Glomerular visceral epithelial cell (primary cell): ENCODE data around the gene FLVCR1.

Experiments
- DNase-seq: peaks from one replicate; pipeline ENCODE4 v3.0.0-alpha.2; 2016; ENCODE audit errors: extremely low spot score

The FLVCR1 gene

DNA sequence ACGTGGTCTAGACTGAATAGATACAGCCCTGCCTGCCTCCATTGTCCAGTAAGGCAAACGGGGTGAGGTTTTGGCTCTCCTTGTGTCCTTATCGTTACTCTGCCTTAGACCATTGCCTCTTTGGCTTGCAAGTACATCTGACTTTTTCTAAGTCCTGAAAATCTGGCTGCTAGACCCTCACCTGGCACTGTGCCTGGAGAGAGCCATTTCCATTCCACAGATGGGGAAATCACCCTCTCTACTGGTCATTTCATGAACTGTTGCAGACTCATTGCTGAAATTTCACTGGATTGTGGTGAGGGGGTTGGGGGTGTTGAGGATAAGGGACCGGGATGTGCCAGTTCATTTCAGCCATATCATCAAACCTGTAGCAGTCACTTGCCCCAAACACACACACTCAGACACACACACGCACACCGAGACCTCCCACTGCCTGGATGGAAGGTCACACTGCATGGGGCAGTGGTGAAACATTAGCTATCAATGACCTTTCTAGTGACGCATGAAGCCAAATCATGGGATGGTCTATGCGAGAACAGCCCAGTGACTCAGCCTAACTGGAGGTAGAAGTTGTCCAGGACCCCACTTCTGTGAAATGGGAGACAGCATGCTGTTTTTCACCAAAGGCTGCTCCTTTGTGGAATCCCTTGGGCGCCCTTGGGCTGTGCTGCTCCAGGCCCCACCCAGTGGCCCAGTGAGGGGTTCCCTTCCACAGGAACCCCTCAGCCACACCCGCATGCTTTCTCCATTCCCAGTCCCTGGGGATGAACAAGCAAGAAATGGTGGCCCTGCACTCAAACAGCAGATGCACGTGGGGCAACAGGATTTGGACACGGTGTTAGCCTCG, 57.4 kb downstream of the FLVCR1 start:
- peak; percentile 25 for DNase-seq

DNA sequence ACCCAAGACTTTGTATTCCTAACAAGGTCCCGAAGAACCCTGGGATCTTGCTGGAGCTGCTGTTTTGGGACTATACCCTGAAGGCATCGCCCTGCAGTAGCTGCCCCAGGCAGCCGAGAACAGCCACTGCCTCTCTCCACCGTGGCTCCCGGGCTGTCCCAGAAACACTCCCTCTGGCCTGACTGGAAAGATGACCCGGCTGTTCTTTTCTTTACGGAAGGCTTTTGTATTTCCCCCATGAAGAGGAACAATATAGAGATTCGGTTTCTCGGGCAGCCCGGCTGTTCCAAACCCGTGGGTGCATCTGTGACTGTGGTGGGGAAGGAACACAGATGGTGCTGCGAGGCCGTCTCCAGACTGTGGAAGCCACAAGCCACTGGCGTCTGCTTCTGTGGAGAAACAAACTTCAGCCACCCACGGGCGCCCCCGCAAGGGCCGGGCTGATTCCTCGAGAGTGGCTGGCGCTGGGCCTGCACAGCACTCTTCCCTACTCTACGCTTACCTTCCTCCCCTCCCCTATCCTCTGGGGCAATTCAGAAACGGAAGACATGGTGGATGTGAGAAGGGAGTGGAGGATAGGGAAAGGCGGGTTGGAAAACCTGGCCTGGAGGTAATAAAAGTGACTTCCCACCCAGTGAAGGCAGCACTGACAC, 58.5 kb downstream of the FLVCR1 start:
- no peak for DNase-seq

DNA sequence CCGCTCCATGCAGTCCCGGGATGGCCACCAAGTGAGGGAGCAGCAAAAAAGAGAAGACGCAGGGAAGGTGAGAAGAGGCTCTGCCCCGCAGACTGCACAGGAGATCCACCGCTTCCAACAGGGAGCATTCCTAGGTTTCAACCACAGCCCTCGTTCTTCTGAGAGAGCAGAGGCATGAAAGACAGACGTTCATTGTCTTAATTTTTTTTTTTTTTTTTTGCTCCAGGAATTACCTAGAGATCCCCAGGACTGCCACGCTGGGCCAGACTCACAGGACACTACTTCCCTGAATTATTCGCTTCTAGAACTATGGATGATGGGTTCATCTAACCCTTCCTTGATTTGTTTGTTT, 59.0 kb downstream of the FLVCR1 start:
- no peak for DNase-seq

DNA sequence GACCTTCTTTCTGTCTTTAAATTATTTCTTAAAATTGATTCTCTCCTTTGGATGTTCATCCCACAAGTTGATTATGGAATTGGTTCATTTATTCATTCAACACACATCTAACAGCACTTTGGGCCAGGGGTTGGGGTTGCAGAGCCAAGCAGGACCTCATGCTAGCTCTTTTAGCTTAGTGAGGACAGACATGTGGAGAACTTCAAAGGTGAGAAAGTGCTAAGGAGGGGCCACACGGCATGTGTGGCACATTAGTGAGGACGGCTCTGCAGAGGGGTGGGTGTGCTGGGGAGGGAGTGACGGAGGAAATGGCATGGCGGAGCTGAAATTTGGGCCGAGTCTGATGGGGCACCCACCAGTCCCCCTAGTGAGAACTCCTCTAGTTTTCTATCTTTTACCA, 59.8 kb downstream of the FLVCR1 start:
- DNase-seq, result no peak

DNA sequence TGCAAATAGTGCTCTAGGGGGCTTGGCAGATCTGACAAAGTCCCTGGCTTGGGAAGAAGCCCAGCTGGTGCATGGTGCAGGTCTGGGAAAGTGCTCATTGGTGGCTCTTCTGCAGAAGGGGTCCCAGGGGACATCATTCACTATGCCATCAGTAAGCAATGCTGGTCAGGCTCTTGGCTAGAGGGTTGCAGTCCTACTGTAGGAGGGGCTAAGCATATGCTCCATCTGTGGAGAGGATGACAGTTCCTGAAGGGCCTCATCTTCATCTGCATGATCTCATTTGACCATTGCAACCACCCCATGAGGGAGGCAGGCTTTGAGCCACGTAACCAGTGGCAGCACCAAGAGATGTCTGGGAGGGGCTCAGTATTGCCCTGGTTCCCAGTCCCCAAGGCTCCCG, 60.7 kb downstream of the FLVCR1 start:
- no peak for DNase-seq

DNA sequence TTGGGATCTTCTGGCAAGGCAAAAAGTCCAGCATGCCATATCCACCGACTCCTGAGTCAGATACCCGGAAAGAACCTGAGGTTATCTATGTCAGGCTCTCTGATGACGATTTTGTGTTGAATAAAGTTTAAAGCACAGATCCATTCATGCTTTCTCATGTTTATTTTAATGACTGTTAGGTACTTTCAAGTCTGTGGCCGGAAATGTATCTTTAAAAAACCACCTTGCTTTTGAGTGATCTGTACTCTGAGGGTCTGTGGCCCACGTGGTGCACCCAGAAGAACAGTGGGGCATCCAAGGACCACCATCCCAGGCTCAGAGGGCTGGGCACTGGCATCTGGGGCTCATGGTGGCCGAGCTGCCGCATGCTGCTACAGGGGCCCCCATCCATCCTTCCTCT, 62.2 kb downstream of the FLVCR1 start:
- no peak for DNase-seq

DNA sequence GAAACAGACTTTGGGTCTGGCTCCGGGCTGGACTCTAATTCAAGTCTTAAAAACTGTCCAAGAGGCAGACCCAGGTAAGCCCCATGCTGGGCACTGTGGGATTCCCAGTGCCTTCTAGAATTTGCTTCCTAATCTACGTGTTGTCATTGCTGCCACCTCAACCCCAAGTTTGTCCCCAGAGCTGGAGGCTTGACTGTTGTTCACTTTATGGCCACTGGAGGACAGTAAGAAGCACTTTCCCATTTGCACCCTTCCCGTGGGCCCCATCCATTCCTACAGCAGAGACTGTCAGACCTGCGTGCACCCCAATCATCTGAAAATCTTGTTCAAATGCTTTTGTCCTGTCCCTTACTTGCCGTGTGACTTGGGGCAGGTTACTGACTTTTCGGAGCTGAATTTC, 62.8 kb downstream of the FLVCR1 start:
- no peak for DNase-seq

DNA sequence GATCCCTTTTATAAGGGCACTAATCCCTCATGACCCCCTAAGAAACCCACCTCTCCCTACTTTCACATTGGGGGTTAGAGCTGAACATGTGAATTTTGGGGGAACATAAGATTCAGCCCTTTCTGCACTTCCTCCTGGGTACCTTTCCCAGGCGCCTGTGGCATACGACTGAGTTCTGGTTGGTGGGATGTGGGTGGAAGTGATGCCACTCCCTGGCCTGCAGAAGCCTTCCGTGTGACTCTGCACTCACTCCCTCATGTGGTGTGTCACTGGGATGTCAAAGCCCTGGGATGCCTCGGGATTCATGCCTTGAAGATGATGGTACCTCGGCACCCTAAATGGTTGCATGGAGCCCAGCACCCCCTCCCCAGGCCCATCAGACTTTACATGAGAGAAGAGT, 63.9 kb downstream of the FLVCR1 start:
- DNase-seq, result no peak

DNA sequence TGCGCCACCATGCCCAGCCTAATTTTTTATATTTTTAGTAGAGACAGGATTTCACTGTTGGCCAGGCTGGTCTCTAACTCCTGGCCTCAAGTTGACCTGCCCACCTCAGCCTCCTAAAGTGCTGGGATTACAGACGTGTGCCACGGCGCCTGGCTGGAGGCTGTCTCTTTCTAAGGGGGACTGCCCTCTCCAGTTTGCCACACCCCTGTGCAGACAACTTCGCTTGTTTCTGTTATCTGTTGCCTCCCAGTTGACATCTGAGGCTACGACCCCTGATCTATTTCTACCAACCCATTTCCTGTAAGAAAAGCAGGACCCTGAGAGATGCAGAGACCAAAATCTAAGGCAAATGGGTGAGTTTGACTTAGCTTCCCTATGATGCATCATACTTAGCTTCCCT, 68.3 kb downstream of the FLVCR1 start:
- no peak for DNase-seq

DNA sequence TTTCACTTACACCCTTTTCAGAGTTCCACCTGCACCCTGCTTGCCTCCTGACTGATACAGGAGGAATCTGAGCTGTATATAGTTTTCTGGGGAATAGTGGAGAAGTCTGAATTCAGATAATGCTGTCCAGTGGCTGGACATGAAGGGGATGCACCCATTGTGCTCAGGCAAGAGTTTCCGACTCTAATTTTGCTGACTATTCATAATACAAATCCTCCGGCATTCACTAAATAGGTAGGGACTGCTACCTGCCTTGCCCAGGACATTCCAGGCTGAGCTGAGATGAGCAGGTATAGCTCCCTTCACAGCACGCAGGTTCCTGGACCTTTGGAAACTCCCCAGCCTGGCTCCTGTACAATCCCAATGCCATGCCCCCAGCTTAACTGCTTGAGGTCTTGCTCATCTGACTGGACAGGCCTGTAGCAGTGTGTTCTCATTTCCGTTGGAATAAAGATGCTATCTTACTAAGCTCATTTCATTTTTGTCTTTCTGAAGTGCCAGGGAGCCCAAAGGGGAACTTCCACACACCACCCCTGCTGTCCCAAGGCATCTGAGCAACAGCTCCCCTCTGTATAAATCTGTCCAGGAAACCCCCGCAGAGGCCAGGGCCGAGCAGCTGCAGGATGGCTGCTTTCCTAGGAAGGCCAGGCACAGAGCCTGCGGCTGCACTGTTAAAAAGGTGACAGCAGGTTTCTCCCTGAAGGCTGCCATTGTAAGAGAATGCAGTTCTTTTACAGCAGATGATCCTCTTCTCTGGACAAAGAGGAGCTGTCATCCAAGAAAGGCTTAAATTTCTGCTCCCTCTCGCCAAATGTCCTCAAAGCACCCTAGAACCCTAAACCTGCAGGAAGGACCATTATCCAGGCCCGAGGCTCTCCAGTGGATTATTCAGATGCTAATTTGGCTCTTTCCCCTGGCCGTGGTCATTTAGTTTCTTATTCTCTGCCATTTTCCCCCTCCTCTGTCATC, 70.5 kb downstream of the FLVCR1 start:
- no peak for DNase-seq

DNA sequence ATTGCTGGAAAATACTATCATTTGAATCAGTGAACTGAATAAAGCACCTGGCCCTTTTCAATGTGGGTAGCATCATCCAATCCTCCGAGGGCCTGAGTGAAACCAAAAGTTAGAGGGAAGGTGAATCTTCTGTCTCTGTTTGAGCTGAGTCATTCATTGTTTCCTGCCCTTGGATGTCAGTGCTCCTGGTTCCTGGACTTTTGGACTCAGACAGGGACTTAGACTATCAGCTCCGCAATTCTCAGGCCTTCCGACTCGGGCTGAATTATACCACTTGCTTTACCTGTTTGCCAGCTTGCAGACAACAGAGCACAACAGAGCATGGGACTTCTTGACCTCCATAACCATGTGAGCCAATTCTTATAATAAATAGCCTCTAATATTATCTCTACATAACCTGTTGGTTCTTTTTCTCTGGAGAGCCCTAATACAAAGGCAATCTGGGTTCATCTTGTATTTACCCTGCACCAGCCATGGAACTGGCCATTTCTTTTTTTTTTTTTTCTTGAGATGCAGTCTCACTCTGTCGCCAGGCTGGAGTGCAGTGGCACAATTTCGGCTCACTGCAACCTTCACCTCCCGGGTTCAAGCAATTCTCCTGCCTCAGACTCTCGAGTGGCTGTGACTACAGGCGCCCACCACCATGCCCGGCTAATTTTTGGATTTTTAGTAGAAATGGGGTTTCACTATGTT, 73.1 kb downstream of the FLVCR1 start:
- DNase-seq, result no peak

DNA sequence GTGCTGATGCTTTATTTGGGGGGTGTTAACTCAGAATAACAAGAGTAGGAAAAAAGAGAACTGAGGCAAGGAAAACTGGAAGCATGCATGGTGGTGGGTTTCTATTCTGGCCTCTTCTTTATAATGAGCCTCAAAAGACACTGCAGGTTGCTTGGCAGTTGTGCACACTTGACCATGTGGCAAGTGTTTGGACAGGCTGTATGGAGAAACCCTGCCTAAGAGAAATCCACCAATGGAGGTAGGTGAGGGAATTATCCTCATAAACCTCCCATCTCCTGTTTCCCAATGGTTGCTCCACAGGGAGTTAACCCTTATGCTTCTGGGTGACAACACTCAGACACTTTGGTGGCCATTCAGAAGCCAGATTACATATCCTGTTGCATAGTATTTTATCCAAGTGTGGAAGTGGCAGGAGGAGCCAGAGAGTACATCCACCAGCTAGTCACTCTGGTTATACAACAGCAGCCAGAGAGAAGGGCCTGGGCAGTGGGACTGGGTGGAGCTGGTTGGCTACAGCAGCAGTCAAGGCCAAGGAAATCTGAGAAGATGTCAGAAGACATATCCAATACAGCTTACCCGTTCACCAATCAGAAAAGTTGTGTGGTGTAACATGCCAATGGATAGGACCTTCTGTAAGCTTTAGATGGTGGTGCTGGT, 75.9 kb downstream of the FLVCR1 start:
- DNase-seq, result no peak

DNA sequence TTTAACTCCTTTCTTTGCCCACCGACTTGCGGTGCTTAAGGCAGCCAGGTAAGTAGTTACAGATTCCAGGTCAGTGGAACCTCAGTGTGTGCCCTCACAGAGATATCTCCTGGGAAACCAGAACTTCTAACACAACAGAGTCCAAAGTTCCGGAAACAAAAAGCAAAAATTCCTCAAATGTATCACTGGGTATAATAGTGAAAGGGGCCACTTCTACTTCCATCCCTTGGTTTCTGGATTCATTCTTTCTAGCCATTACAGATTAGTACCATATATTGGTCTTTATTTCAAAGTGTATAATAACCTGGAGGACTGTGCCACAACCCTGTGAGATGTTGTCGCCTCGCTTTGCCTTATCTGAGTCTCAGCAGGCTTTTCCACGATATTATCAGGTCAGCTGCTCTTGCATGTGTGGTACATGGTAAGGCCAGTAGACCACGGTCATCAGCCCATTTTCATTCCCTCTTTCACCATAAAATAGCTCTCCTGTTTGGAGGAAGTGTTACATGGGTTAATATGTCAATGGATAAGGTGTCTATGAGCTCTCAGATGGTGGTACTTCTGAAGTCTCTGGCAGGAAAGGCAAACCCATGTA, 77.4 kb downstream of the FLVCR1 start:
- no peak for DNase-seq

DNA sequence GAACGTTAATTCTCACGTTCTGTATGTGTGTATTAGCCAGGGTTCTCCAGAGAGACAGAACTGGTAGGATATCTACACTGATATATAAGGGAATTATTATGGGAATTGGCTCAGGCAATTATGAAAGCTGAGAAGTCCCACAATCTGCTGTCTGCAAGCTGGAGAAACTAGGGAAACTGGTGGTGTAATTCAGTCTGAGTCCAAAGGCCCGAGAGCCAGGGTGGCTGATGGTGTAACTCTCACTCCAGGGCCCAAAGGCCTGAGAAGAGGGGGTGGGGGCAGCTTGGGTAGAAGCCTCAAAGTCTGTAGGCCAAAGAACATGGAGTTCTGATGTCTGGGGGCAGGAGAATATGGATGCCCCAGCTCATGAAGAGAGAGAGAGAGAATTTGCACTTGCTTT, 79.0 kb downstream of the FLVCR1 start:
- DNase-seq, result no peak

DNA sequence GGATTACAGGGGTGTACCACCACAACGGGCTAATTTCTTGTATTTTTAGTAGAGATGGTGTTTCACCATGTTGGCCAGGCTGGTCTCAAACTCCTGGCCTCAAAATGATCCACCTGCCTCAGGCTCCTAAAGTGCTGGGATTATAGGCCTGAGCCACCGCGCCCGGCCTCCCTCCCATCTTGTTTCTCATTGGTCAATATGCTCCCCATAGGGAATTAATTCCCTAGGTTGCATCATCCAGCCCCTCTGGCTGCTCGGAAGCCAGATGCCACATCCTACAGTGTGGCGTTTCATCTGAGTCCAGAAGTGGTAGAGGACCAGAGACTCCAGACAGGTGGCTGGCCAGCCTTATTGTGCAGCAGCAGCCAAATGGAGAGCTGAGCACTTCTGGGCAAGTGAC, 80.8 kb downstream of the FLVCR1 start:
- no peak for DNase-seq

DNA sequence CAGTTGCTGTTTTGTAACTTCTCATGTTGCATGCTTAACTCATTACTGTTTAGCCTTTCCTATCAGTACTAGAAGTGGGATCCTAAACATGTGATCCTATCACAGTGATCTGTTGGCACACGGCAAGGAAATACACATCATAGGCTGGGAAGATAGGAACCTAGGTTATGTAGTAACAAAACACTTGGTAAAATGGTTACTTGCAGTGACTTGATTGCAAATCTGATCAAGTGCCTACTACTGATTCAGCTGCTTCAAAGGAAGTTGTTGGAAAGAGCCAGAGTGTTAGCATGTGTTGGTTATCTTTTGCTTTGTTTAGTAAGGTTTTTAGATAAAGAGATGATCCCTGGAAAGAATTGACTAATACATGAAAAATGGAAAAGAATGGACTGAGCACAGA, 83.4 kb downstream of the FLVCR1 start:
- no peak for DNase-seq

DNA sequence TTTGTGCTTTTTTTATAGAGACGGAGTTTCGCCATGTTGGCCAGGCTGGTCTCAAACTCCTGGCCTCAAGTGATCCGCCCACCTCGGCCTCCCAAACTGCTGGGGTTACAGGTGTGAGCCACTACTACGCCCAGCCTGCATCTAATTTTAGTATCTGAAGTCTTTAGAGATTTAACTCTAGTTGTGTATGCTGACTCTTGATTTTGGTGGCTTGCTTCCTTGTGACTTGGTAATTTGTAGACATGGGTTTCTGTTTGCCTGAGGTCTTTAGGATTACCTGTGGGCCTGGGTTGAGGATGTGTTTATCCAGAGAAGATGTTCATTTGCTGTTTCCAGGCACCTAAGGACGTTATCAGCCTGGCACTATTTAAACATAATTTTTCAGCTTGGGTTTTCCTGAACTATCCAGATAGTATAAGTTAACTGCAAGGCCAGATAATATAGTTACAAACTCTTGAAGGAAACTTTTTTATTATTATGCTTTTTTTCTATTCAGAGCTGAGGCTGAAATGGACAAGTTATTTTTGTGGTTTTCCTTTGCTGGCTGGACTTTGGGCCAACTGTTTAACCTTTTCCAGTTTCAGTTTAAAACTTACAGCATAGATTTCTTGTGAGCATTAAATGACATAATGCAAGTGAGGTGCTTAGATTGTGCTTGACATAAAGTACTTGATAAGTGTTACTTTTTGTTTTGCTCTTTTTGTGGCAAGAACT, 84.8 kb downstream of the FLVCR1 start:
- no peak for DNase-seq

DNA sequence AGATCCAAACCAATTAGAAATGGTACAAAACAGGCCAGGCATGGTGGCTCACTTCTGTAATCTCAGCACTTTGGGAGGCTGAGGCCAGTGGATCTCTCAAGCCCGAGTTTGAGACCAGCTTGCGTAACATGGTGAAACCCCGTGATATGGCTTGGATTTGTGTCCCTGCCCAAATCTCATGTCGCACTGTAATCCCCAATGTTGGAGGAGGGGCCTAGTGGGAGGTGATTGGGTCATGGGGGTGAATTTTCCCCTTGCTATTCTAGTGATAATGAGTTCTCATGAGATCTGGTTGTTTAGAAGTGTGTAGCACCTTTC, 85.3 kb downstream of the FLVCR1 start:
- DNase-seq, result no peak

DNA sequence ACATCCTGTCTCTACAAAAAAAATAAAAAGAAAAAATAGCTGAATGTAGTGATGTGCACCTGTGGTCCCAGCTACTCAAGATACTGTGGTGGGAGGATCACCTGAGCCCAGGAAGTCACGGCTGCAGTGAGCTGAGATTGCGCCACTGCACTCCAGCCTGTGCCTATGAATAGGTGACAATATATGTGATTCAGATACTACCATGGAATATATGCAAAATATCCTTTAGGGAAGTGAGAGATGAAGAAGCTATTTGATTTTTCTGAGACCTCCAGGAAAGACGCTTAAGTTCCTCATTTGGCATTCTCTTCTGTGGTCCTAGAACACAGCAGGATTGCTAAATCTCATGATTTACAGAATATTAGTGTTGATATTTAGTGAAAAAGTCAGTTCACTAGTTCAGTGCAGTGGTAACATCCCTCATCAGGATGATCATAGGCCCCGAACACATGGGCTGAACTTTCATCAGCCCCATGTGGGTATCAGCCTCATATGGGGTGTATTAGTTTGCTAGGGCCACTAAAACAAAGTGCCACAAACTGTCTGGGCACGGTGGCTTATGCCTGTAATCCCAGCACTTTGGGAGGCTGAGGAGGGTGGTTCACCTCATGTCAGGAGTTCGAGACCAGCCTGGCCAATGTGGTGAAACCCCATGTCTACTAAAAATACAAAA, 86.3 kb downstream of the FLVCR1 start:
- no peak for DNase-seq

DNA sequence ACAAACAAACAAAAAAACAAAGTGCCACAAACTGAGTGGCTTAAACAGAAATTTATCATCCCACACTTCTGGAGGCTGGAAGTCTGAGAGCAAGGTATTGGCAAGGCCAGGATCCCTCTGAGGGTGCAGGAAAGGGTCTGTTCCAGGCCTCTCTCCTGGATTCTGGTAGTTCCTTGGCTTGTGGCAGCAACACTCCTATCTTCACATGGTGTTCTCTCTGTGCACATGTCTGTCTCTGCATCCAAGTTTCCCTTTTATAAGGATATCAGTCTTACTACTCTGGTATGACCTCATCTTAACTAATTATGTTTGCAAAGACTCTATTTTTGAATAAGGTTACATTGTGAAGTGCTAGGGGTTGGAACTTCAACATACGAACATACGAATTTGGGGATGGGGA, 87.0 kb downstream of the FLVCR1 start:
- DNase-seq, result no peak
